ENCODE results near the gene COA8. TPM values are rescaled to one million over a fixed set of nuclear protein-coding genes. Genes with fewer than 3 reads are reported as not detected.
A peak's percentile ranks its signal among the peaks of the same experiment; 100 is the strongest.

The COA8 gene
- total RNA-seq, 1 donor from 2014 or later, result 45.1 TPM

DNA sequence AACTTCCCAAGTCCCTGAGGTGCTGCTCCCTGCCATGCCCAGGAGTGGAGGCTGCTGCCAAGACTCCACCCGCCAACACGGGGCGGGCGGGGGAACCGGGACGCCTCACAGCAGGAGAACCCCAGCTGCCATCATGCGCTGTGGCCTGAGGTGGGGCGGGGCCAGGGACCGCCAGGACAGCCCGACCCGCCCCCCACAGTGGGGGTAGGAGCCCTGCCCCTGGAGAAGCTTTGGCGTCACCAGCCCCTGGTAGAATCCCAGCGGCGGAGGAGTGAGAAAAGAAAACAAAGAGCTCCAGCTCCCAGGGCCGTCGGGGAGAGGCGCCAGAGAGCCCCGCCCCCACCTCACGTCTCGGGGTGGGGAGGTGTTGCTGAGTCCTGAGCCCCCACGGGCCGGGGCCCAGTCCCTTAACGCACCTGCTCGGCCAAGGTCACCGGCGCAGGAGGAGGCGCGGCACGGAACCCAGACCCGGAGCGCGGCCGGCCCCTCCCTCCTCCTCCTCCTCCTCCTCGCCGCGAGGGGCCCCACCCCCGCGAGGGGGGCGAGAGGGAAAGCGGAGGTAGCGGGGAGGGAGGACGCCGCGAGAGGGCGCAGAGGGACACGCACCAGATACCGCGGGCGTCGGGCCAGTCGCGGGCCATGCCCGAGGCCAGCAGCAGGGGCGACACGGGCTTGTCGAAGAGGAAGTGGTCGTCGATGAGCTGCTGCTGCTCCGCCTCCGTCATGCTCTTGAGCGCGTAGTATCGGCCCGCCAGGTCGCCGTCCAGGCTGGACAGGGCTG, 41.9 kb upstream of the COA8 start:
- H3K27ac Mint-ChIP-seq, result no peak overlapping the region
- no peaks in the 10 kb centered on the region for H3K27me3 Mint-ChIP-seq
- peak overlapping the region; percentile 66 for H3K4me3 Mint-ChIP-seq (ENCODE audit: low read depth)
- no peaks in the 10 kb centered on the region for H3K9me3 Mint-ChIP-seq (ENCODE audit: low read depth)
- H3K4me1 Mint-ChIP-seq (ENCODE audit: low read depth), result peaks cover 32% of the 10 kb centered on the region
- DNase-seq (ENCODE audit: low spot score, unreplicated experiment), result peak; percentile 83
- H3K36me3 Mint-ChIP-seq (ENCODE audit: insufficient read depth), result peaks cover 9% of the 10 kb centered on the region
- TF ChIP-seq, protein P1, sequence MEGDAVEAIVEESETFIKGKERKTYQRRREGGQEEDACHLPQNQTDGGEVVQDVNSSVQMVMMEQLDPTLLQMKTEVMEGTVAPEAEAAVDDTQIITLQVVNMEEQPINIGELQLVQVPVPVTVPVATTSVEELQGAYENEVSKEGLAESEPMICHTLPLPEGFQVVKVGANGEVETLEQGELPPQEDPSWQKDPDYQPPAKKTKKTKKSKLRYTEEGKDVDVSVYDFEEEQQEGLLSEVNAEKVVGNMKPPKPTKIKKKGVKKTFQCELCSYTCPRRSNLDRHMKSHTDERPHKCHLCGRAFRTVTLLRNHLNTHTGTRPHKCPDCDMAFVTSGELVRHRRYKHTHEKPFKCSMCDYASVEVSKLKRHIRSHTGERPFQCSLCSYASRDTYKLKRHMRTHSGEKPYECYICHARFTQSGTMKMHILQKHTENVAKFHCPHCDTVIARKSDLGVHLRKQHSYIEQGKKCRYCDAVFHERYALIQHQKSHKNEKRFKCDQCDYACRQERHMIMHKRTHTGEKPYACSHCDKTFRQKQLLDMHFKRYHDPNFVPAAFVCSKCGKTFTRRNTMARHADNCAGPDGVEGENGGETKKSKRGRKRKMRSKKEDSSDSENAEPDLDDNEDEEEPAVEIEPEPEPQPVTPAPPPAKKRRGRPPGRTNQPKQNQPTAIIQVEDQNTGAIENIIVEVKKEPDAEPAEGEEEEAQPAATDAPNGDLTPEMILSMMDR (IDR thresholded peaks at IDR 0.05; ENCODE audit: unreplicated experiment), result peak; percentile 61

DNA sequence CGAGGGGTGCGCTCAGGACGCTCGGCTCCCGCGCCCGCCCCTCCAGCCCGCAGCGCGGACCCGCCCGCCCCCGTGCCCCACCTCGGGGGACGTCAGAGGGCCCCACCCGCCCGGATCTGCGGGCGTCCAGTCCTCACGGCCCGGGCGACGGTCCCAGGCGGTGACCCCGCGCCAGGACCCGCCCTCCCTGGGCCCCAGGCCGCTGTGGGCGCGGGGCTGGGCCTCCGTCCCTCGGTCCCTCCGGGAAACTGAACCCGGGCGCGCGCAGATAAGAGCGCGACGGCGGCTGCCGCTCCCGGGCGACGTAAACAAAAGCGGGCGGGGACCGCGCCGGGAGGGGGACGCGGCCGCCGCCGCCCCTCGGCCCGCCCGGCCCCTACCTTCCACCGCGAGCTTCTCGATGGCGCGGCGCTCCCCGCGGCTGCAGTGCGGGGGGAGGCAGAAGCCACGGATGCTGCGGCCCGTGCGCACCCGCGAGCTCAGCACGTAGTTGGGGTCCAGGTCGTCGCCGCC, 41.3 kb upstream of the COA8 start:
- Mint-ChIP-seq H3K9me3 (ENCODE audit: low read depth) (no peaks in the 10 kb centered on the region), H3K4me3 (ENCODE audit: low read depth) (peak overlapping the region; percentile 66)
- no peak for DNase-seq (ENCODE audit: low spot score, unreplicated experiment)

DNA sequence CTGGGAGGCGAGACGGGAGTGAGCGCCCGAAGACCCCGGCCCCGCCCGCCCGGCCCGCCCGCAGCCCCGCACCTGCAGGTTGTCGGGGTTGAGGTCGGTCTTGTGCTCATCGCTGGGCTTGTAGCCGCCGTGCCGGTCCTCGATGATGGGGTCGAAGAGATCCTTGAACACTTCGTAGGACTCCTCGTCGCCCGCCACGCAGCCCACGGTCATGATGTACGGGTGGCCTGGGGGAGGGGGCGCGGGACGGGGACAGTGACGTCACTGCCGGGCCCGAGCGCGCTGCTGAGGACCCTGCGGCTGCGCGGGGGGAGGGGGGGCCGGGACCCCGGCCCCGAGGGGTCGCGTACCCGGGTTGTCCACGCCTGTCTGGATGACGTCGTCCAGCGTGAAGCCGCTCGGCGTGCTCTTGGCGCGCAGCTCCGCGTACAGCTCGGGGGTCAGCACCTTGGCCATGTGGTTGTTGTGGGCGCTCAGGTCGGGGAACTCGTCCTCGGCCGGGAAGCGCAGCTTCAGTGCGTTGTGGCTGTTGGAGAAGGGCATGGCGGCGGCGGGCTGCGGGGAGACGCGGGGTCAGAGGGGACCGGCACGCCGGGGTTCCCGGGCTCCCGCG, 40.7 kb upstream of the COA8 start:
- no peaks in the 10 kb centered on the region for H3K27me3 Mint-ChIP-seq
- peak overlapping the region; percentile 78 for H3K4me3 Mint-ChIP-seq (ENCODE audit: low read depth)
- H3K9me3 Mint-ChIP-seq (ENCODE audit: low read depth), result no peaks in the 10 kb centered on the region
- DNase-seq (ENCODE audit: low spot score, unreplicated experiment), result no peak
- TF ChIP-seq, protein P1 (IDR thresholded peaks at IDR 0.05; ENCODE audit: unreplicated experiment), result no peak
- H3K27ac Mint-ChIP-seq, result peak overlapping the region; percentile 81
- peaks cover 38% of the 10 kb centered on the region for H3K4me1 Mint-ChIP-seq (ENCODE audit: low read depth)
- peaks cover 9% of the 10 kb centered on the region for H3K36me3 Mint-ChIP-seq (ENCODE audit: insufficient read depth)

More for the DNA sequence above, 41.3 kb upstream of the COA8 start:
- H3K36me3 Mint-ChIP-seq (ENCODE audit: insufficient read depth), result peaks cover 9% of the 10 kb centered on the region
- H3K4me1 Mint-ChIP-seq (ENCODE audit: low read depth), result peaks cover 35% of the 10 kb centered on the region
- H3K27ac Mint-ChIP-seq, result no peak overlapping the region
- TF ChIP-seq, protein P1 (IDR thresholded peaks at IDR 0.05; ENCODE audit: unreplicated experiment), result no peak
- no peaks in the 10 kb centered on the region for H3K27me3 Mint-ChIP-seq

DNA sequence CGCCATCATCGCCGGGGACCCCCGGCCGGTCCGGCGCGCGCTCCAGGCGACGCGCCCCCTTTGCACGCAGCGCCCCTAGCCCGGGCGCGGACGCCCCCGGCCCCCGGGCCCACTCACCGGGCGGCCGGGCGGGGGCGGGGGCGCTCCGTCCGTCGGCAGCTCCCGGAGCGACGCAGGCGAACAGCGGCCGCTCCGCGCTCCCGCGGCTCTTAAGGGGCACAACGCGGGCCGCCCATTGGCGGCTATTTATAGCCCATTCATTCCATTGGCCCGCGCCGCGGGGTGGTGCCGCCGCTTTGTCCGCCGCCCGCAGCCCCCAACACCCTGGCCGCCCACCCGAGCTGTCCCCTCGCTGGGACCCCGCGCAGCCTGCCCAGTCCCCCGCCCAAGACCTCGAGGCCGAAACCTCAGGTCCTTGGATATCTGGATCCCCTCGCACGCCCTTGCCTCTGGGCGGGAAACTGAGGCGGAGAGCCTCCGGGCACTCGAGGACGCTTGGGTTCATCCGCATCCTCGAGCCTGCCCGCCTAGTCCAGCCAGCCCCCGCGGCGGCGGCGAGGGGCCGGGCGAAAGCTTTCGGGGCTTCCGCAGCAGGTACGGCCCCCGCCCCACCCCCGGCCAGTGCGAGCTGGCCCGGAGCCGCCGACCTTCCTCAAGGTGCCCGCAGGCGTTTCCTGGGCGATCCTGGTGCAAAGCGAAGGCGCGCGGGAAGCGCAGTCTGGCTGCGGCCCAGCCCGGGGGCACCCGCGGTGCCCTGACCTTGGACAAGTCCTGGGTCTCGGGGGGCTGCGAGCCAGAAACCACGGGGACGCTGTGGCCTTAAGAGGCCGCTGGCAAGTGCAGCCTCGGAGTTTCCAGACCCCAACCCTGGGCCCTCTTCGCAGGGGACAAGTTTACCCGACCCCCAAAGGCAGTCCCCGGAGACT, 39.8 kb upstream of the COA8 start, which contains the start of gene CKB:
CKB (minus strand) TSS at position 182 of the 926 bp plus-strand sequence. CDS start 337 bp downstream, outside the sequence.
- Mint-ChIP-seq H3K36me3 (ENCODE audit: insufficient read depth) (peaks cover 8% of the 10 kb centered on the region), H3K9me3 (ENCODE audit: low read depth) (no peaks in the 10 kb centered on the region), H3K4me3 (ENCODE audit: low read depth) (peak within 1 kb of the TSS; percentile 78), H3K27me3 (no peaks in the 10 kb centered on the region), H3K4me1 (ENCODE audit: low read depth) (peaks cover 43% of the 10 kb centered on the region), H3K27ac (peak within 1 kb of the TSS; percentile 90)
- DNase-seq (ENCODE audit: low spot score, unreplicated experiment), result peak; percentile 59
- TF ChIP-seq, protein P1 (IDR thresholded peaks at IDR 0.05; ENCODE audit: unreplicated experiment), result no peak
